Ovary (tissue), 9 donors: ENCODE results near the gene COL4A1. TPM values are rescaled to one million over a fixed set of nuclear protein-coding genes. Genes with fewer than 3 reads are reported as not detected.

Source experiments
- DNase-seq, 5 donors: peaks; one replicate each; pipeline ENCODE4 v3.0.0-alpha.2; 2019 to 2020
- H3K27ac ChIP-seq, 2 donors: fragments of 200-600 bp; one replicate each; pipeline versions ENCODE4 v1.5.1 to v1.8.0; 2019 to 2022
- H3K27me3 ChIP-seq: fragments of 200-600 bp; one replicate; pipeline ENCODE4 v1.8.0; 2022
- H3K36me3 ChIP-seq: fragments of 200-600 bp; sonication (generic); one replicate; pipeline ENCODE4 v1.5.1; 2019
- H3K4me1 ChIP-seq: one replicate; pipeline ENCODE4 v1.8.1; 2013; ENCODE audit warnings: mild to moderate bottlenecking, moderate library complexity; ENCODE audit not compliant: insufficient read depth
- H3K4me3 ChIP-seq: fragments of 200-600 bp; sonication (generic); one replicate; pipeline ENCODE4 v1.5.1; 2017
- H3K9me3 ChIP-seq, 2 donors: fragments of 200-600 bp in 1 of 2; sonication (generic) in 1 of 2; one replicate each; pipeline versions ENCODE4 v1.5.1 to v1.8.1; 2013 to 2019; ENCODE audit warnings: mild to moderate bottlenecking in 1 of 2, moderate library complexity in 1 of 2
- CTCF ChIP-seq, 3 donors: fragments of 450-650 bp in 2 of 3; fragments of 200-600 bp in 1 of 3; IDR thresholded peaks; one replicate each; pipeline versions ENCODE4 v1.5.1 to v1.8.0; 2016 to 2022; ENCODE audit warnings: antibody characterized with exemption in 3 of 3, mild to moderate bottlenecking in 1 of 3
- EP300 ChIP-seq: sonication (generic); formaldehyde crosslinking; IDR thresholded peaks from one replicate; pipeline ENCODE4 v1.6.1; 2017; ENCODE audit warnings: antibody characterized with exemption
- POLR2A ChIP-seq: fragments of 450-650 bp; IDR thresholded peaks from one replicate; pipeline ENCODE4 v1.6.1; 2017; ENCODE audit warnings: antibody characterized with exemption, mild to moderate bottlenecking, moderate library complexity
- WGBS, 3 donors: extraction: QIAGEN DNeasy Blood & Tissue Kit in 1 of 3; methylation state at CpG; one replicate each; pipeline versions ENCODE4 v1.1.5 to v1.1.7; 2013 to 2017; 5-methylcytosine and 5-hydroxymethylcytosine counted together
- intact Hi-C, 4 donors: fragments of 100-400 bp; cut with DNase I; formaldehyde crosslinking; loops; one replicate each; pipeline versions ENCODE4 v1.11.0 to v1.15.1; 2022 to 2023
- polyA plus RNA-seq, 2 donors: library from polyadenylated mRNA; stranded (reverse); fragments of 200-250 nt in 1 of 2; fragments of 350-450 nt in 1 of 2; fragmentation: Illumina TruSeq in 1 of 2; extraction: RNeasy Lipid Tissue Mini Kit (QIAGEN cat#74804) in 1 of 2; gene quantifications; one replicate each; pipeline ENCODE4 v1.2.3, GENCODE V29; 2013 to 2014
- total RNA-seq, 7 donors: library from RNA; depleted of rRNA in 2 of 7; stranded (reverse); fragments of >200 nt in 2 of 7; fragmentation: NEBNext Ultra II Directional in 3 of 7; extraction: Animal tissue kit (Norgen Biotek cat#: 25700) in 3 of 7; gene quantifications; one replicate each; pipeline versions ENCODE4 v1.1.0 to v1.2.4, GENCODE V29; 2016 to 2023
- donor health status: DM: no; HTN: no; CAD: no; lungs with moderate emphysema.
- donor health status: DM: no; HTN: no; CAD: no.
- donor health status: Bipolar disorder and iron deficiency.
- donor health status: DM: yes; HTN: yes; CAD: no.
- donor health status: DM: no; HTN: no; CAD: no.
- donor health status: DM: yes; HTN: yes; CAD: no.

The COL4A1 gene
- total and polyA plus RNA-seq, 9 donors = 42.3 to 421 (median 87.5) TPM

- Histone ChIP-seq H3K4me1 (peaks cover 28% of the 10 kb centered on the region), H3K9me3 (no peaks in the 10 kb centered on the region), H3K27ac (peak overlapping the region in 1 of 2 donors; percentile 93), H3K4me3 (peak overlapping the region; percentile 85), H3K36me3 (no peaks in the 10 kb centered on the region), H3K27me3 (no peaks in the 10 kb centered on the region)
- DNase-seq = peak in 1 of 5 donors; percentile 19
- 79 to 90% (median 82%) methylated on average over 16 of the region's 16 CpGs for WGBS, 3 donors
- intact Hi-C loops = loop anchor here (5.0 to 10.0 kb wide), 6 partner anchors 55 to 105 kb away; no protein-coding TSS in a partner anchor
- TF ChIP-seq CTCF (IDR thresholded peaks at IDR 0.05) = no peak
- no peak for TF ChIP-seq POLR2A
- TF ChIP-seq EP300 = no peak
These were observed 2.9 kb upstream of the COL4A1 start for GRCh38 chr13:110309661-110310524.

- TF ChIP-seq POLR2A (no peak), EP300 (no peak), CTCF (IDR thresholded peaks at IDR 0.05) (no peak)
- H3K9me3 ChIP-seq = no peaks in the 10 kb centered on the region
- 4 to 7% (median 6%) methylated on average over 31 of the region's 31 CpGs for WGBS, 3 donors
- no peaks in the 10 kb centered on the region for H3K36me3 ChIP-seq
- intact Hi-C loops = loop anchor here (5.0 to 10.0 kb wide), 6 partner anchors 54 to 106 kb away; no protein-coding TSS in a partner anchor
- peak in 1 of 5 donors; percentile 44 for DNase-seq
- peaks cover 26% of the 10 kb centered on the region for H3K4me1 ChIP-seq
- H3K4me3 ChIP-seq = peak overlapping the region; percentile 85
- peak overlapping the region; percentile 38 to 93 for H3K27ac ChIP-seq
- no peaks in the 10 kb centered on the region for H3K27me3 ChIP-seq
These were observed 1.9 kb upstream of the COL4A1 start for GRCh38 chr13:110308656-110309359.

GRCh38 chr13:110307767-110308655 lies 1.1 kb upstream of the COL4A1 start:
- Histone ChIP-seq H3K27me3 (no peaks in the 10 kb centered on the region), H3K27ac (peak overlapping the region; percentile 87 to 93), H3K9me3 (no peaks in the 10 kb centered on the region), H3K4me3 (peak overlapping the region; percentile 85), H3K36me3 (no peaks in the 10 kb centered on the region), H3K4me1 (peaks cover 28% of the 10 kb centered on the region)
- peak; percentile 48 to 70 (median 60) for DNase-seq
- intact Hi-C loops = loop anchor here (5.0 to 10.0 kb wide), 6 partner anchors 53 to 107 kb away; no protein-coding TSS in a partner anchor
- whole genome bisulfite sequencing, 3 donors = 0 to 2% (median 0%) methylated on average over 47 to 64 of the region's 64 CpGs
- TF ChIP-seq EP300 (no peak), CTCF (IDR thresholded peaks at IDR 0.05) (no peak), POLR2A (no peak)
